ENCODE results near the gene PEX13.
"Not testable (repeated sequence)": the region's sequence is repeated elsewhere in the genome, so short reads cannot be mapped to it uniquely, and the experiment has no call there.

PEX13 gene

DNA sequence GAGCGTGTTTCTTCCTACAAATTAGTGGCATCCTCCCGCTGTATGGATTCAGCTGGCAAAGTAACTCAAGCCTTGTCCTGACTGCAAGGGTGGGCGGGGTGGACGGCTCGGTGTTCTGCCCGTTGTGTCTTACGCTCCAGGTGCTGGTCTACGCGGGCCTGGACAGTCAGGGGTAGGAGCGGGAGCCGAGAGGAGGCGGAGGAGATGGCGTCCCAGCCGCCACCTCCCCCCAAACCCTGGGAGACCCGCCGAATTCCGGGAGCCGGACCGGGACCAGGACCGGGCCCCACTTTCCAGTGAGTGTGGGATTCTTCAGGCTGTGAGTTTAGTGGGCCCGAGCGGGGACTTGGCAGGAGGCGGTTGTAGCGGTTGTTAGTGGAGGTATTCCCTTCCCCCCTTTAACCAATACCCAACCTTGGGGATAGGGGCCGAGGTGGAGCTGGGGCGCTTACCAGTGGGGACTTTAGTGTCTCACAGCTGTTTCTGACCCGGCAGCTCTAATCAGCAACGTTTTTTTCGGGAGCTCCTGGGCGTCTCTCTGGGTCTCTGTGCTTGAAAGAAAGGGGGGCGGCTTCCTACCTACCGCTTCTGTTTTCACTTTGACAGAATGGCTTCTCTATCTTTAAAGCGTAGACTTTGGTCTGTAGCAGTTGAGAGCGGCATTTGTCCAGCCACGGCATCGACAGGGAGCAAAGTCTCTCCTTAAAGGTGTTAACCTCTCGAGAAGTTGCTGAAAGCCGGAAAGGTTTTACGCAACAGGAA lies at the start of gene PEX13, which contains the start of gene PUS10:
Gene PEX13, plus strand, starts transcription at position 165 of the 762 bp plus-strand sequence. Its CDS starts 40 bp downstream, at position 205.
Gene PUS10, minus strand, starts transcription at position 700 of the 762 bp plus-strand sequence. CDS start 6,365 bp downstream, outside the sequence.
- peak; percentile 59 to 64 for DNase-seq (ENCODE audit: low read depth in 2 of 2)

GRCh38 chr2:60972889-60973656 lies 44.4 kb upstream of the PEX13 start:
- no peak for DNase-seq (ENCODE audit: low read depth in 2 of 2)

DNA sequence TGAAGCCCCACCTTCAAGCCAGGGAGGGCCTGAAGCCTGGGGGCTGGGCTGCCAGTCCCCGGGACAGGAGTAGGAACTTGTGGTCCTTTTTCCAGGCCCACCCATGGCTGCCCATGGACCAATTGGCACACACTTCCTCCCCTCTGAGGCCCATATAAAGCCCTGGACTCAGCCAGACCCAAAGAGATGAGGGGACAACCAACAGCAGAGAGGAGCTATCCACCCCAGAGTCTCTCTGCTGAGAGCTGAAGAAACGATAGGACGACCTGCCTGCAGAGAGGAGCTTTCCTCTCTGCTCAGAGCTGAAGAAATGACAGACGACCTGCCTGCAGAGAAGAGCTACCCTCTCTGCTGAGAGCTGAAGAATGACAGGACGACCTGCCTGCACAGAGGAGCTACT lies 43.8 kb upstream of the PEX13 start:
- no peak for DNase-seq (ENCODE audit: low read depth in 2 of 2)

GRCh38 chr2:60974652-60975051 lies 42.9 kb upstream of the PEX13 start:
- no peak for DNase-seq (ENCODE audit: low read depth in 2 of 2)

DNA sequence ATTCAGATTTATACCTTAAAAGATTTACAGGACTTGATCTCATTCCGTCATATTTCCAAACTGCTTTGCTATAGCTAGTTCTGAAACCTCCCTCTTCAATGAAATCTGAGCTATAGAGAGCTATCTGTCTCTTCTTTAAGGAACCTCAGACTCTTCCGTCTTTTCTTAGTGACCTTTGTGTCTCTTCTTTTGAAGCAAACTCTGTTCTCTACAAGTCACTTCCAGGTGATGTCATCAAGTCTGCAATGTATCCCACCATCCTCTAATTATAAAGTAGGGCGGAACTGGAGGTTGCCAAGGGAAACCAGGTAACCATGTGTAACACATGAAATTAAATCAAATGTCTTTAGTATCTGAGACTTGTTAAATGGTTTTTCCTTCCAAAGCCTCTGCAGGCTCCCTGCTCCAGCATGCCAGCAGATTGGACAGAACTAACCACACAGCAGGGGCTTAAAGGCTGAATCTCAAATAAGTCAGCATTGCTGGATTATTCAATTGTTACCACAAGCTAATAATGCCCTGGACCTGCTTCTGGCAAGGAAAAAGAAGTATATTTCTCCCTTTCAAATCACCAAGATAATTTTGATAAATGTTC lies 41.2 kb upstream of the PEX13 start:
- DNase-seq (ENCODE audit: low read depth in 2 of 2): no peak

- DNase-seq (ENCODE audit: low read depth in 2 of 2): no peak
These were observed 40.5 kb upstream of the PEX13 start for GRCh38 chr2:60976875-60977561.

DNA sequence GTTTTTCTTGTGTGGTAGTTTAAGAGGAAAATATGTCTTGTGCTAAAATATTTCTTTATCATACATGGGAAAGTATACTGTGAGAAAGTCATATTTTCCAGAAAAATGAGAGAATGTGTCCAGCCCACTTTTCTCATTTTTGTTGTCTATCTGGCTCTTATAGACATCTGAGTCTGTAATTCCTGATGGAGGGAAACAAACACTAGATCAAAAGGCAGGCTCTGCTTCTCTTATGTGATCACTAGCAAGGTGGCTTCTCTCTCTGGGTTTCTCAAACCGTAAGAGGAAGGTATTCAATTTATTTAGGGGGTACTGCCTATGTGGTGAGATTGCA lies 40.0 kb upstream of the PEX13 start:
- no peak for DNase-seq (ENCODE audit: low read depth in 2 of 2)

DNA sequence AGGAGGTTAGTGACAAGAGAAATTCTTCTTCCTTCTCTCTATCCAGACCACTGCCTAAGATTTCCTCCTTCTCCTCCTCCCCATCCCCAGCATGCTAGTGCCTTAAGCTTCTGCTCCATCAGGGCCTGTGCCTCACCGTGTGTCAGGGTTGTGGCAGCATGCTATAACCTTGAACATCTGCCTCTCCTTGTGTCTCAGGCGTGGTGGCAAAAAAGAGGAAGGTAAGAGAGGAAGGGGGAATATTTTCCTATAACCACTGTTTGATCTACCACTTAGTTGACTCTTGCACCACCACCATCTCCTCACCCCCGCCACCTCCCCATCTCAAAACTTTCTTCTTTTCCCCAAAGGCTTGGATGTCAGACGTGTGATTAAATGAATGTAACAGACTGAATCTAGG lies 38.3 kb upstream of the PEX13 start:
- DNase-seq (ENCODE audit: low read depth in 2 of 2): no peak

DNA sequence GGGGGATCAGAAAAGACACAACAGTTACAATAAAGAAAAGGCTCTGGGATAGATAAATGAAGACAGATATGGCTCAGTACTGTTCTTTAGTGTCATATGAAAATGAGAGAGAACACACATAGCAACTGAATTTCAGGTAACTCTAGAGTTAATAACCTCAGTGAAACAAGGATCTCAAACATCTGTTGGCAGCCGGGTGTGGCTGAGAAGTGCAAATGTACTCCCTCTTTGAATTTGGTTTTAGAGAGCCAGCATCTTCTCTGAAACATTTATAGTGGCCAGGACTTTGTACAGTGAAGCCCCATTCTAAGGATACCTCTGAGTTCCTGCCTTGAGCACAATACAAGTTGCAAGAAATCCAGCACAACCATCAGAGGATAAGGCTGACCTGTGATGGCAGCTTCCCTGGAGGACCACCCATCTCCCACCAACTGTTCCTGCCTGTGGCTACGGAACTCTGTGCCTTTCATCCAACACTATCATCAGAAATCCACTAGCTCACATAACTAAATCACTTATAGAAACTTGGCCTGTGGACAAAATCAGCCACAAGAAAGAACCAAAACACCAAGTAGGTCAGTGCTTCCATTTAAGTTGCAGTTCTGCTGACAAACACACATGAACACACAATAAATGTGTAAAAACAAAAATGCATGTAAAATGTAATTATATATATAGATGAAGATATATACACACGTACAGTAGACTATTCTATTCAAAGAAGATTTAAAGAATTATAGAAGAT lies 37.3 kb upstream of the PEX13 start:
- DNase-seq (ENCODE audit: low read depth in 2 of 2): no peak

DNA sequence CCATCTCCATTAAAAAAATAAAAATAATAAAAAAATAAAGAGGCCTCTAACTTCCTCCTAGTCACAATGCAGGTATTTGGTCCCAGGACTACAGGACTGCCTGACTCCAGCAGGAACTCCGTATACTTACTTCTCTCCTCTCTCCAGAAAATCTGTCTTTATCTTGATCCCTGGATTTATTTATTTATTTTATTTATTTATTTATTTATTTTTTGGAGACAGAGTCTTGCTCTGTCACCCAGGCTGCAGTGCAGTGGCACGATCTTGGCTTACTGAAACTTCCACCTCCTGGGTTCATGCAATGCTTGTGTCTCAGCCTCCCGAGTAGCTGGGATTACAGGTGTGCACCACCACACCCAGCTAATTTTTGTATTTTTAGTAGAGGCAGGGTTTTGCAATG lies 35.5 kb upstream of the PEX13 start:
- DNase-seq (ENCODE audit: low read depth in 2 of 2): not testable (repeated sequence)

DNA sequence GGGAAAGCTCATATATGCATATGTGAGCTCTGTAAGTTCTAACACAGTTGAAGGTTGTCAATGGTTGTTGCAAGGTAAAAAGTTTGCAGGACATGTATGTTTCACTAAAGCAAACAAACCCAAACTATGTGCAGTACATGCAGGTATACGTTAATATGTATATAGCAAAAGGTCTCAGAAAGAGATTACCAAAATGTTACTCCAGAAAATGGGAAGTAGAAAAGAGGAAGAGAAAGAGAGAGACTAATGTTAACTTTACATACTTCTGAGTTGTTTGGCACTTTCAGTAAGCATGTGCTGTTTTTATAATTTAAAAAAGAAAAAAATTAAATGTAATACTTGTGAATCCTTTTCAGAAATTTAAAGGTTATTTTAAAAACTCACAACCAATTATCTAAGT lies 32.8 kb upstream of the PEX13 start:
- no peak for DNase-seq (ENCODE audit: low read depth in 2 of 2)

DNA sequence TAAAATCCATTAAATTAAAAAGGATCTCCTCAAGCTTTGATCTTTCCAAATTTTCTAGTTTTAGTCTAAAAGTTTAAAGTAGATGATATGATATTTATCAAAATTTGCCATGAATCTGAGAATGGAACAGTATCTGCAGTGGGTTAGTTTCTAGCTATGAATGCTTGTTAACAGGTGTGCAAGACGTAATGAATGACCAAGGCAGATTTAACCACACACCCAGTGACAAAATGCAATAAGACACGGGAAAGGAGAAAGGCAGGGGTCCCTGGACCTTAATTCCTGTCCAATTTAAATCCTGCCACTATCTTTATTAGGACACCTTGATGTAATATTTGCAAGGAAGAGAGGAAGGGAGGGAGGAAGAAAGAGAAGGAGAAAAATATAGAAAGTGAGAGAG lies 30.5 kb upstream of the PEX13 start:
- no peak for DNase-seq (ENCODE audit: low read depth in 2 of 2)

GRCh38 chr2:60987656-60988055 lies 29.9 kb upstream of the PEX13 start:
- not testable (repeated sequence) for DNase-seq (ENCODE audit: low read depth in 2 of 2)

GRCh38 chr2:60989259-60989658 lies 28.3 kb upstream of the PEX13 start:
- DNase-seq (ENCODE audit: low read depth in 2 of 2): no peak

DNA sequence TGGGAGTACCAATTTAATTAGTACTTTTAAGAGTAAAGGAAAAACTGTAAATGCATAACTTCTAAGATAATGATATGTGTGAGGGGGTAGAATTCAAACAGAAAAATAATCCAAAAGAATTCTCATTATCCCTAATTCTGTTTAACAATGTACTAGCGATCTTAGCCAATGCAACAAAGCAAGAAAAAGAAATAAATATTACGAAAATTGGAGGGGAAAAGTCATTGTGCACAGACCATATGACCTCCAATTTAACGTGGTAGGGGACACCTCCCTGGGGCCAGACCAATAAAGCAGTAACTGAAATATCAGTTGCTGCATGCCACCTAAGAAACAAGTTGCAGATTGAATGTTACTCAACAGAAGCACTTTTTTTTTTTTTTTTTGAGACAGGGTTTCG lies 25.9 kb upstream of the PEX13 start:
- DNase-seq (ENCODE audit: low read depth in 2 of 2): no peak

DNA sequence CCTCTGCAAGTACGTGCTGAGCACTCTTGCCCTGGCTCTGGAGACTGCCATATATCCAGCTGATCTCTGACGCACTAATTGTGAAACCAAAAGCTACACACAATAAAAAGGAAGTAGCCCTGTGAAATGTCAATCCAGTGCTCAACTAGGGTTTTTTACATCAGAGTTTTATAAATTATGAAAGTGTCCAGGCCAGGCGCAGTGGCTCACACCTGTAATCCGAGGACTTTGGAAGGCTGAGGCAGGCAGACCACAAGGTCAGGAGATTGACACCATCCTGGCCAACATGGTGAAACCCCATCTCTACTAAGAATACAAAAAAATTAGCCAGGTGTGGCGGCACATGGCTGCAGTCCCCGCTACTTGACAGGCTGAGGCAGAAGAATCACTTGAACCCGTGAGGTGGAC lies 24.5 kb upstream of the PEX13 start:
- no peak for DNase-seq (ENCODE audit: low read depth in 2 of 2)

DNA sequence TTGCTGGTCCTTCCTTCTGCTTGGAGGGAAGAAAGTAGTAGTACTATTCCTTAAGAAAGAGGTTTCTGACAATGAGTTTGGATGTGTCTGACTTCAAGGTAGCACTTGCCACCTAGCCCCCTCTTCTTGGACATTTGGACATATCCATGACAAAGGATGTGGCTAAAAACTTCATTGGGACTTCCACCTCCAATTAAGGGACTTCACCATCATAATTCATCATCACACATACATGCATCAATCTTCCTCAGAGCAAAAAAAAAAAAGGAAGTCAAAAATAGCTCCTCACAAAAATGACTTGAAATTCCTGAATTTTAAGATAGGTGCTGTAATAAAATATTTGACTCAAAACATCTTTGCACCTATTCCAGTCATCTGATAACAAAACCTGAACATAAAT lies 23.4 kb upstream of the PEX13 start:
- no peak for DNase-seq (ENCODE audit: low read depth in 2 of 2)

DNA sequence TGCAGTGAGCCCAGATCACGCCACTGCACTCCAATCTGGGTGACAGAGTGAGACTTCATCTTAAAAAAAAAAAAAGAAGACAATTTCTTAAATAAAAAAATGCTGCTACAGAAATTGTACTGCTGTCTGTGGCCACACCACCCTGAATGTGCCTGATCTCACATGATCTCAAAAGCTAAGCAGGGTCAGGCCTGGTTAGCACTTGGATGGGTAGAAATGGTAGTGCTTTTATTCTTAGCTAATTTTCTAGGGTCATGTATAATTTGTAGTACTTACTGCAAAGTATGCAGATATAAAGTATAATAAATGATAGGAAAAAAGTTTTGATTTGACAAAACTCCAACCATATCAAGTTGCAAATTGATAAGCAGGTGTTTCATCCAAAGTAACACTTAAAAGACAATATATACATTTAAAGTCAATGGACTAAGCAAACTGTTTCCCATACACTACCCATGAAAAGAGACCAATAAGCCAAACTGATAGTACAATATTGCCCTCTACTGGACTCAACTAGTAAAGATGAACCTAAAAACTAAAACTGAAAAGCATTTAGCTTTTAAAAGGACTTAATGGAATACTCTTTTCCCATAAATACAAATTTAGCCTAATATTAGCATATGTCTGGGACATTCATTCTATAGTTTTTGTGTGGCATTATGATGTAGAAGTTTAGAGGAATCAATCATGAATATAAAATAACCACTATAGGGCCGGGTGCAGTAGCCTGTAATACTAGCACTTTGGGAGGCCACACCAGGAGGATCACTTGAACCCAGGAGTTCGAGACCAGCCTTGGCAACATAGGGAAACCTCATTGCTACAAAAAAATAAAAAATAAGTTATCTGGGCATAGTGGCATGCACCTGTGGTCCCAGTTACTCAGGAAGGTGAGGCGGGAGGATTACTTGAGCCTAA lies 18.6 kb upstream of the PEX13 start:
- DNase-seq (ENCODE audit: low read depth in 2 of 2): no peak

- no peak for DNase-seq (ENCODE audit: low read depth in 2 of 2)
These were observed 11.8 kb upstream of the PEX13 start for GRCh38 chr2:61005736-61006135.

DNA sequence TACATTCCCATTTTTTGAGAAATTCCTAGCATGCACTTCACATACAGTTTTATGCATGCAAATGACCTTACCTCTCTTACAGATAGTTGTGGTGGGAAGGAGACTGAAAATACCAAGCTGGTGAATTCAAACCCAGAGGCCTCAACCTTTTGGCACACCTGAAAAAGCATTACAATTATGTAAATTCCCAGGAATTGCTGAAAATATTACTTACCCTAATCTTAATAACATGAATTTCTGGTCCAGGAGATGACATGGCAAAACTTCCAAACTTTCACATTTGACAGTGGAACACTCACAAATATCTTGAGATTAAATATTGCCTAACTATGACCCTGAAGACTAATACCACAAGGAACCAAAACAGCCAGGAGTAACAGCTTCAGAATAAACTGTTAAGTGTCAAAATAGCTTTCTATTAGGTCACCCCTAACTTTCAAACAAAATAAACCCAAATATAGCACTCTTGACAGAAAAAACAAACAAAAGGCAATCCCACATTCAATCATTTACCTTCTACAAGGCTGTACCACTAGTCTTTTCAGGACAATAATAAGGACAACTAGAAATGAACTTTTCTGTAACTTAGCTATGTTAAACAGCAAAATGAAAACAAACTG lies 10.9 kb upstream of the PEX13 start:
- no peak for DNase-seq (ENCODE audit: low read depth in 2 of 2)
